ENCODE measurements around the gene CAVIN1.

GRCh38 chr17:42399948-42400843 is 22.9 kb downstream of the CAVIN1 start:
- TF ChIP-seq CTCF (IDR thresholded peaks at IDR 0.05; ENCODE audit: insufficient read depth, low read length) (no peak), POLR2AphosphoS5 (IDR thresholded peaks at IDR 0.05; ENCODE audit: low read depth) (no peak)

Data from HL-60 (cell line).